WTC11 (cell line): ENCODE measurements around the gene SIGLEC15. TPM values are rescaled to one million over a fixed set of nuclear protein-coding genes. Genes with fewer than 3 reads are reported as not detected.

ENCODE experiments used
- ATAC-seq: fragments of 200-7000 bp; cut with Tn5 transposase; 2 replicates; pipeline ENCODE4 v1.10.0; 2021; ENCODE audit warnings: mild to moderate bottlenecking, moderate library complexity
- CTCF ChIA-PET: fragments of 300-600 bp; sonication (Branson Sonifier 250); formaldehyde crosslinking; loops from one replicate; lab custom pipeline; 2021; ENCODE audit warnings: antibody characterized with exemption; lab: Charles Lee
- POLR2A ChIA-PET: fragments of 350-600 bp; sonication (Branson Sonifier 250); formaldehyde crosslinking; loops from one replicate; lab custom pipeline; 2021; ENCODE audit warnings: antibody characterized with exemption; lab: Charles Lee
- DNase-seq: peaks from one replicate; pipeline ENCODE4 v3.0.0; 2021; ENCODE audit warnings: low spot score
- H3K27ac Mint-ChIP-seq: 2 replicates; pipeline ENCODE4 v1.8.0; 2021; ENCODE audit warnings: mixed read lengths
- H3K27me3 Mint-ChIP-seq: 2 replicates; pipeline ENCODE4 v1.8.0; 2021; ENCODE audit warnings: low read depth, mild to moderate bottlenecking, moderate library complexity, mixed read lengths
- H3K36me3 Mint-ChIP-seq: 2 replicates; pipeline ENCODE4 v1.8.0; 2021; ENCODE audit warnings: mixed read lengths
- H3K4me1 Mint-ChIP-seq: 2 replicates; pipeline ENCODE4 v1.8.0; 2022; ENCODE audit warnings: mixed read lengths
- H3K4me3 Mint-ChIP-seq: 2 replicates; pipeline ENCODE4 v1.8.0; 2021; ENCODE audit warnings: mild to moderate bottlenecking, moderate library complexity, mixed read lengths
- H3K9me3 Mint-ChIP-seq: 2 replicates; pipeline ENCODE4 v1.8.0; 2021; ENCODE audit warnings: mixed read lengths
- CREB1 ChIP-seq: sonication (generic); formaldehyde crosslinking; IDR thresholded peaks from 2 replicates; pipeline ENCODE4 v1.8.0; 2023; ENCODE audit warnings: mild to moderate bottlenecking, missing genetic modification reagents
- EMX1 ChIP-seq: fragments of 250-450 bp; sonication (Bioruptor Pico); IDR thresholded peaks from 2 replicates; pipeline ENCODE4 v1.8.0; 2021; ENCODE audit warnings: mild to moderate bottlenecking
- OVOL2 ChIP-seq: fragments of 250-450 bp; sonication (Bioruptor Pico); IDR thresholded peaks from 2 replicates; pipeline ENCODE4 v1.9.0; 2021; ENCODE audit warnings: mild to moderate bottlenecking, borderline replicate concordance
- ZNF317 ChIP-seq: sonication (generic); formaldehyde crosslinking; IDR thresholded peaks from 2 replicates; pipeline ENCODE4 v1.8.1; 2023; ENCODE audit warnings: low read depth, mild to moderate bottlenecking, moderate library complexity, missing genetic modification reagents, borderline replicate concordance
- ZNF671 ChIP-seq: fragments of 250-450 bp; sonication (Bioruptor Pico); IDR thresholded peaks from 2 replicates; pipeline ENCODE4 v1.8.0; 2021; ENCODE audit warnings: mild to moderate bottlenecking
- total RNA-seq: library from RNA; stranded (reverse); gene quantifications from 3 replicates; pipeline ENCODE4 v1.2.3, GENCODE V29; 2021
- TF ChIP-seq, protein P1 (sequence below): fragments of 250-450 bp; sonication (Bioruptor Pico); conservative IDR thresholded peaks from 2 replicates; pipeline ENCODE4 v1.9.0; 2021; ENCODE audit warnings: mild to moderate bottlenecking
- TF ChIP-seq, protein P2 (sequence below): sonication (generic); formaldehyde crosslinking; IDR thresholded peaks from 2 replicates; pipeline ENCODE4 v1.8.0; 2023; ENCODE audit warnings: missing genetic modification reagents
- TF ChIP-seq, protein P3 (sequence below): sonication (generic); formaldehyde crosslinking; IDR thresholded peaks from 2 replicates; pipeline ENCODE4 v1.8.0; 2022; ENCODE audit warnings: mild to moderate bottlenecking, missing genetic modification reagents
- TF ChIP-seq, protein P4 (sequence below): fragments of 250-450 bp; sonication (Bioruptor Pico); IDR thresholded peaks from 2 replicates; pipeline ENCODE4 v1.9.0; 2021; ENCODE audit warnings: mild to moderate bottlenecking, borderline replicate concordance
- TF ChIP-seq, protein P5 (sequence below): sonication (generic); formaldehyde crosslinking; IDR thresholded peaks from 2 replicates; pipeline ENCODE4 v1.8.1; 2022; ENCODE audit warnings: missing genetic modification reagents, borderline replicate concordance
- TF ChIP-seq, protein P6 (sequence below): sonication (generic); formaldehyde crosslinking; IDR thresholded peaks from 2 replicates; pipeline ENCODE4 v1.8.1; 2023; ENCODE audit warnings: mild to moderate bottlenecking, moderate library complexity, missing genetic modification reagents

The SIGLEC15 gene
- total RNA-seq, 1 experiment from 2014 or later = not detected

DNA sequence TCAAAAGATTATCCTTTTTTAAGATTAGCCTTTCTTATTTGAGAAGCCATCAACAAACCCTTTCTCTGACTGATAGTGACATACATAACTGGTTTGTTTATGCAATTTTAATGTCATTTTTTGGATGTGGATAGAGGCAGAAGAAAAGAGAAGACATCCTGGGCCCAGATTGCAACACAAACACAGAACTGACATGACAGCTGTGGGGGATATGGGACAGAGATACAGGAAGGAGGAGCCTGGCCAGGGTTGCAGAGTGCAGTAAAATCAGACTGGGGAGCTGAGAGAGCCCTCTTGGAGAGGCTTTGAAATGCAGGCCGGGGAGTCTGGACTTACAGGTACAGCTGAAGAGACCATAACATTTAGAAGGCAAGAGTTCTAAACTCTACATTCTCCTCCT is 65.1 kb downstream of the SIGLEC15 start (continued):
- TF ChIP-seq, protein P1, sequence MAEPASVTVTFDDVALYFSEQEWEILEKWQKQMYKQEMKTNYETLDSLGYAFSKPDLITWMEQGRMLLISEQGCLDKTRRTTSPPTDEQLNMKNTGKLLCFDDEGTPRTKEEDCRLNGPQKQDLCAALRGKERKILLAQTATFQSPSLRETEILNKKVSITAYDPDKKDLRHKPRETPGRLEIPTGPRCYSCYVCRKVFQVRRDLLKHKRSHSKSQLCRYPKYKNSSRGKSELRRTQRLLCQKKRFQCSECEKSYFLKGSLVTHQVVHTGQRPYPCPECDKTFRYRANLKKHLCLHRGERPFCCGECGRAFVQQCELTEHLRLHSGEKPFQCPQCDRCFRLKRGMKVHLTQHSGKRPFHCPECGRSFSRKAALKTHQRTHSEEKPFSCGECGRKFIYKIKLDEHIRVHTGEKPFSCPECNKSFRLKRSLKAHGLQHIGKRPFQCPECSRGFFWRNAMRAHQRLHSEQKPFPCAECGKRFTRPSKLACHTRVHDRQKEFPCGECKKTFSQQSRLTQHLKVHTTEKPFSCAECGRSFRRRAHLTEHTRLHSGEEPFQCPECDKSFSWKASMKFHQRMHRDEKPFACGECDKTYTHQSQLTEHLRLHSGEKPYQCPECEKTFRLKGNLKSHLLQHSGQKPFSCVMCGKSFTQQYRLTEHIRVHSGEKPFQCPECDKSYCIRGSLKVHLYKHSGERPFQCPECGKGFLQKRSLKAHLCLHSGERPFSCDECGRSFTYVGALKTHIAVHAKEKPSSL (CRISPR knock-in tag) = no peak
- TF ChIP-seq, protein P2, sequence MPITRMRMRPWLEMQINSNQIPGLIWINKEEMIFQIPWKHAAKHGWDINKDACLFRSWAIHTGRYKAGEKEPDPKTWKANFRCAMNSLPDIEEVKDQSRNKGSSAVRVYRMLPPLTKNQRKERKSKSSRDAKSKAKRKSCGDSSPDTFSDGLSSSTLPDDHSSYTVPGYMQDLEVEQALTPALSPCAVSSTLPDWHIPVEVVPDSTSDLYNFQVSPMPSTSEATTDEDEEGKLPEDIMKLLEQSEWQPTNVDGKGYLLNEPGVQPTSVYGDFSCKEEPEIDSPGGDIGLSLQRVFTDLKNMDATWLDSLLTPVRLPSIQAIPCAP = no peak

DNA sequence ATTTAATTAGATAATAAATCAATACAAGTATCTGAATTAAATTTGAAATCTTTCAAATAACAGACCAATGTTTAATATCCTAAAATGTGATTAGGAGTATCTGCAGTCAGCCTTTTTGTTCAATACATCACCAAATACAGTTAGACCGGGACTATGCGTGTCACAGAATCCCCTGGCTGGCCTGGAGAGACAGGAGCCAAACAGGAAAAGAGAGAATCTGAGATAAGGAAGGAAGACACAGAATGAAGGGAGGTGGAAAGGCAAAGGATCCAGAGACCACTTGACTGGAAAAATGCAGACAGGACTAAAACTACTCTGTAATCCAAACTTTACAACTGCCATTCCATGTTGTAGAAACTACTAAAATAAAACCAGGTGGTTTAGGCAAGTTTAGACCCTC is 66.3 kb downstream of the SIGLEC15 start:
- ChIA-PET POLR2A (no interaction called here), CTCF (interaction anchor here (1.4 to 2.5 kb wide), 2 partner anchors 12 to 18 kb away, joined by 3 to 16 read pairs; no protein-coding TSS in a partner anchor)
- TF ChIP-seq EMX1 (CRISPR knock-in tag) (no peak), CREB1 (no peak), ZNF317 (CRISPR knock-in tag) (no peak), ZNF671 (CRISPR knock-in tag) (no peak), OVOL2 (CRISPR knock-in tag) (no peak)
- TF ChIP-seq, protein P3, sequence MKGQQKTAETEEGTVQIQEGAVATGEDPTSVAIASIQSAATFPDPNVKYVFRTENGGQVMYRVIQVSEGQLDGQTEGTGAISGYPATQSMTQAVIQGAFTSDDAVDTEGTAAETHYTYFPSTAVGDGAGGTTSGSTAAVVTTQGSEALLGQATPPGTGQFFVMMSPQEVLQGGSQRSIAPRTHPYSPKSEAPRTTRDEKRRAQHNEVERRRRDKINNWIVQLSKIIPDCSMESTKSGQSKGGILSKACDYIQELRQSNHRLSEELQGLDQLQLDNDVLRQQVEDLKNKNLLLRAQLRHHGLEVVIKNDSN (CRISPR knock-in tag) = no peak
- TF ChIP-seq, protein P4, sequence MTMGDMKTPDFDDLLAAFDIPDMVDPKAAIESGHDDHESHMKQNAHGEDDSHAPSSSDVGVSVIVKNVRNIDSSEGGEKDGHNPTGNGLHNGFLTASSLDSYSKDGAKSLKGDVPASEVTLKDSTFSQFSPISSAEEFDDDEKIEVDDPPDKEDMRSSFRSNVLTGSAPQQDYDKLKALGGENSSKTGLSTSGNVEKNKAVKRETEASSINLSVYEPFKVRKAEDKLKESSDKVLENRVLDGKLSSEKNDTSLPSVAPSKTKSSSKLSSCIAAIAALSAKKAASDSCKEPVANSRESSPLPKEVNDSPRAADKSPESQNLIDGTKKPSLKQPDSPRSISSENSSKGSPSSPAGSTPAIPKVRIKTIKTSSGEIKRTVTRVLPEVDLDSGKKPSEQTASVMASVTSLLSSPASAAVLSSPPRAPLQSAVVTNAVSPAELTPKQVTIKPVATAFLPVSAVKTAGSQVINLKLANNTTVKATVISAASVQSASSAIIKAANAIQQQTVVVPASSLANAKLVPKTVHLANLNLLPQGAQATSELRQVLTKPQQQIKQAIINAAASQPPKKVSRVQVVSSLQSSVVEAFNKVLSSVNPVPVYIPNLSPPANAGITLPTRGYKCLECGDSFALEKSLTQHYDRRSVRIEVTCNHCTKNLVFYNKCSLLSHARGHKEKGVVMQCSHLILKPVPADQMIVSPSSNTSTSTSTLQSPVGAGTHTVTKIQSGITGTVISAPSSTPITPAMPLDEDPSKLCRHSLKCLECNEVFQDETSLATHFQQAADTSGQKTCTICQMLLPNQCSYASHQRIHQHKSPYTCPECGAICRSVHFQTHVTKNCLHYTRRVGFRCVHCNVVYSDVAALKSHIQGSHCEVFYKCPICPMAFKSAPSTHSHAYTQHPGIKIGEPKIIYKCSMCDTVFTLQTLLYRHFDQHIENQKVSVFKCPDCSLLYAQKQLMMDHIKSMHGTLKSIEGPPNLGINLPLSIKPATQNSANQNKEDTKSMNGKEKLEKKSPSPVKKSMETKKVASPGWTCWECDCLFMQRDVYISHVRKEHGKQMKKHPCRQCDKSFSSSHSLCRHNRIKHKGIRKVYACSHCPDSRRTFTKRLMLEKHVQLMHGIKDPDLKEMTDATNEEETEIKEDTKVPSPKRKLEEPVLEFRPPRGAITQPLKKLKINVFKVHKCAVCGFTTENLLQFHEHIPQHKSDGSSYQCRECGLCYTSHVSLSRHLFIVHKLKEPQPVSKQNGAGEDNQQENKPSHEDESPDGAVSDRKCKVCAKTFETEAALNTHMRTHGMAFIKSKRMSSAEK (CRISPR knock-in tag) = no peak
- TF ChIP-seq, protein P5, sequence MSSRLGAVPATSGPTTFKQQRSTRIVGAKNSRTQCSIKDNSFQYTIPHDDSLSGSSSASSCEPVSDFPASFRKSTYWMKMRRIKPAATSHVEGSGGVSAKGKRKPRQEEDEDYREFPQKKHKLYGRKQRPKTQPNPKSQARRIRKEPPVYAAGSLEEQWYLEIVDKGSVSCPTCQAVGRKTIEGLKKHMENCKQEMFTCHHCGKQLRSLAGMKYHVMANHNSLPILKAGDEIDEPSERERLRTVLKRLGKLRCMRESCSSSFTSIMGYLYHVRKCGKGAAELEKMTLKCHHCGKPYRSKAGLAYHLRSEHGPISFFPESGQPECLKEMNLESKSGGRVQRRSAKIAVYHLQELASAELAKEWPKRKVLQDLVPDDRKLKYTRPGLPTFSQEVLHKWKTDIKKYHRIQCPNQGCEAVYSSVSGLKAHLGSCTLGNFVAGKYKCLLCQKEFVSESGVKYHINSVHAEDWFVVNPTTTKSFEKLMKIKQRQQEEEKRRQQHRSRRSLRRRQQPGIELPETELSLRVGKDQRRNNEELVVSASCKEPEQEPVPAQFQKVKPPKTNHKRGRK (CRISPR knock-in tag) = no peak
- TF ChIP-seq, protein P6, sequence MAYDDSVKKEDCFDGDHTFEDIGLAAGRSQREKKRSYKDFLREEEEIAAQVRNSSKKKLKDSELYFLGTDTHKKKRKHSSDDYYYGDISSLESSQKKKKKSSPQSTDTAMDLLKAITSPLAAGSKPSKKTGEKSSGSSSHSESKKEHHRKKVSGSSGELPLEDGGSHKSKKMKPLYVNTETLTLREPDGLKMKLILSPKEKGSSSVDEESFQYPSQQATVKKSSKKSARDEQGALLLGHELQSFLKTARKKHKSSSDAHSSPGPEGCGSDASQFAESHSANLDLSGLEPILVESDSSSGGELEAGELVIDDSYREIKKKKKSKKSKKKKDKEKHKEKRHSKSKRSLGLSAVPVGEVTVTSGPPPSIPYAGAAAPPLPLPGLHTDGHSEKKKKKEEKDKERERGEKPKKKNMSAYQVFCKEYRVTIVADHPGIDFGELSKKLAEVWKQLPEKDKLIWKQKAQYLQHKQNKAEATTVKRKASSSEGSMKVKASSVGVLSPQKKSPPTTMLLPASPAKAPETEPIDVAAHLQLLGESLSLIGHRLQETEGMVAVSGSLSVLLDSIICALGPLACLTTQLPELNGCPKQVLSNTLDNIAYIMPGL (CRISPR knock-in tag) = no peak
- TF ChIP-seq, protein P1 (CRISPR knock-in tag) = no peak
- Mint-ChIP-seq H3K27me3 (no peaks in the 10 kb centered on the region), H3K9me3 (no peaks in the 10 kb centered on the region), H3K4me3 (no peak overlapping the region), H3K36me3 (peaks cover 5% of the 10 kb centered on the region; the same call in 1 of the 2 replicates), H3K4me1 (no peaks in the 10 kb centered on the region), H3K27ac (no peak overlapping the region)
- ATAC-seq (no peak), DNase-seq (no peak)

Other genes starting within 250 kb of the SIGLEC15 start
- gene SLC14A2, start 210.2 kb upstream of the SIGLEC15 start, total RNA-seq = 0.05 to 0.07 TPM in 2 of 3 replicates, not detected in the other
- not detected in 3 replicates for gene SLC14A1, start 101.5 kb upstream of the SIGLEC15 start, total RNA-seq
- 19.2 to 22.7 TPM (median 20.7 TPM) in 3 replicates for gene EPG5, start 141.7 kb downstream of the SIGLEC15 start, total RNA-seq
- gene PSTPIP2, start 246.6 kb downstream of the SIGLEC15 start, total RNA-seq = 1.9 to 2.5 TPM (median 1.9 TPM) in 3 replicates